ENCODE data around the gene LIAS. TPM values are rescaled to one million over a fixed set of nuclear protein-coding genes. Genes with fewer than 3 reads are reported as not detected.
A peak's percentile ranks its signal among the peaks of the same experiment; 100 is the strongest.

Gene LIAS
- total and polyA plus RNA-seq, 2 of the 13 experiments (the other 11 are each of a cell fraction or from before 2014, with no cell fraction given) = 16.0 to 16.6 TPM

DNA sequence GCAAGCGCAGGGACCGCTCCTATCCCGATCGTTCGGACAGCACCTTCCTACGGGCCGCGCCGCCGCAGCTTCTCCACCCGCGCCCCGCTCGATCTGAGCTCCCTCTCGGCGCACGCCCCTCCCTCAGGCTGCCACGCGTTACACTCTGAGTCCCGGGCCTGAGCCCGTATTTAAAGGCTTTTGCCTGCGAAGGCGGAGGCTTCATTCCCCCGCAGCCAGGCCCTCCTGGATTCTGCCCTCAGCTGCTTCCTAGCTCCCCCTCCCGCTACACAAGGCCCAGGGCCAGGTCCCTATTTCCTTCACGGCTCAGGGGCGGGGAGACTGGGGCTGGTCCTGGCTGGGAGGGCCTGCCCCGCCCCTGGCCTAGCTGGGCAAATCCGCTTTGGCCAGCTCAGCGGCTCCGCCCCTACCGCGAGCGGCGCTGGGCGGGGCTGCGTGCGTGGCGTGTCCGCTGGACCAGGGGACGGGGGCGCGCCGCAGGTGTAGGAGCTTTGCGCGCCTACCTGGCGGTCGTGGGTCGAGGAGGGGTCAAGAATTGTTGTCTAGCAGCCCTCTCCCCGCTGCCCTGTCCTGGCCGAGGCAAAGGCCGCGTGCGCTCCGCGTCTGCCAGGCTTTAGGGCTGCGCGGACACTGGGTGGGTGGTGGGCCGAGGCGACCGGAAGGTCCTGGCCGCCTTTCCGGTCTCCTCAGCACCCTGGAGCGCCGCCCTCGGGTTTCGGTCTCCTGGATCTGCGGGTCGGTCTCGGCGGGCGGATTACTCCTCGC is 68.6 kb downstream of the LIAS start, which contains the start of gene UGDH (continued):
- TF ChIP-seq, protein P1, sequence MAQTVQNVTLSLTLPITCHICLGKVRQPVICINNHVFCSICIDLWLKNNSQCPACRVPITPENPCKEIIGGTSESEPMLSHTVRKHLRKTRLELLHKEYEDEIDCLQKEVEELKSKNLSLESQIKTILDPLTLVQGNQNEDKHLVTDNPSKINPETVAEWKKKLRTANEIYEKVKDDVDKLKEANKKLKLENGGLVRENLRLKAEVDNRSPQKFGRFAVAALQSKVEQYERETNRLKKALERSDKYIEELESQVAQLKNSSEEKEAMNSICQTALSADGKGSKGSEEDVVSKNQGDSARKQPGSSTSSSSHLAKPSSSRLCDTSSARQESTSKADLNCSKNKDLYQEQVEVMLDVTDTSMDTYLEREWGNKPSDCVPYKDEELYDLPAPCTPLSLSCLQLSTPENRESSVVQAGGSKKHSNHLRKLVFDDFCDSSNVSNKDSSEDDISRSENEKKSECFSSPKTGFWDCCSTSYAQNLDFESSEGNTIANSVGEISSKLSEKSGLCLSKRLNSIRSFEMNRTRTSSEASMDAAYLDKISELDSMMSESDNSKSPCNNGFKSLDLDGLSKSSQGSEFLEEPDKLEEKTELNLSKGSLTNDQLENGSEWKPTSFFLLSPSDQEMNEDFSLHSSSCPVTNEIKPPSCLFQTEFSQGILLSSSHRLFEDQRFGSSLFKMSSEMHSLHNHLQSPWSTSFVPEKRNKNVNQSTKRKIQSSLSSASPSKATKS (CRISPR knock-in tag; IDR thresholded peaks at IDR 0.05) = peak; percentile 88
- TF ChIP-seq MIER2 (CRISPR knock-in tag; IDR thresholded peaks at IDR 0.05) (peak; percentile 73), ZNF788 (CRISPR knock-in tag; IDR thresholded peaks at IDR 0.05; ENCODE audit: borderline replicate concordance) (peak; percentile 82; the same call in 1 of the 2 replicates), REL (CRISPR knock-in tag; conservative IDR thresholded peaks at IDR 0.05) (peak; percentile 93), HOXA7 (CRISPR knock-in tag; IDR thresholded peaks at IDR 0.05) (no peak), POLR2AphosphoS2 (IDR thresholded peaks at IDR 0.05; ENCODE audit: low read depth, low read length) (peak; percentile 95), ZNF331 (CRISPR knock-in tag; IDR thresholded peaks at IDR 0.05) (peak; percentile 93), ZNF773 (CRISPR knock-in tag; IDR thresholded peaks at IDR 0.05; ENCODE audit: borderline replicate concordance) (peak; percentile 61; the same call in 1 of the 2 replicates), ZNF616 (CRISPR knock-in tag; IDR thresholded peaks at IDR 0.05; ENCODE audit: low read depth) (peak; percentile 55; the same call in 1 of the 2 replicates), ZFP62 (CRISPR knock-in tag; IDR thresholded peaks at IDR 0.05) (no peak), ZNF329 (CRISPR knock-in tag; IDR thresholded peaks at IDR 0.05; ENCODE audit: low read depth) (peak; percentile 78), ZFP36L1 (CRISPR knock-in tag; IDR thresholded peaks at IDR 0.05) (0 out of 2 replicates have a peak, but pooled peaks have one; percentile 15), ARNT2 (CRISPR knock-in tag; IDR thresholded peaks at IDR 0.05; ENCODE audit: low read depth) (peak; percentile 96), RFXAP (CRISPR knock-in tag; IDR thresholded peaks at IDR 0.05; ENCODE audit: borderline replicate concordance) (peak; percentile 62; the same call in 1 of the 2 replicates), KDM6A (CRISPR knock-in tag; IDR thresholded peaks at IDR 0.05; ENCODE audit: low read depth) (no peak)
- TF ChIP-seq, protein P2, sequence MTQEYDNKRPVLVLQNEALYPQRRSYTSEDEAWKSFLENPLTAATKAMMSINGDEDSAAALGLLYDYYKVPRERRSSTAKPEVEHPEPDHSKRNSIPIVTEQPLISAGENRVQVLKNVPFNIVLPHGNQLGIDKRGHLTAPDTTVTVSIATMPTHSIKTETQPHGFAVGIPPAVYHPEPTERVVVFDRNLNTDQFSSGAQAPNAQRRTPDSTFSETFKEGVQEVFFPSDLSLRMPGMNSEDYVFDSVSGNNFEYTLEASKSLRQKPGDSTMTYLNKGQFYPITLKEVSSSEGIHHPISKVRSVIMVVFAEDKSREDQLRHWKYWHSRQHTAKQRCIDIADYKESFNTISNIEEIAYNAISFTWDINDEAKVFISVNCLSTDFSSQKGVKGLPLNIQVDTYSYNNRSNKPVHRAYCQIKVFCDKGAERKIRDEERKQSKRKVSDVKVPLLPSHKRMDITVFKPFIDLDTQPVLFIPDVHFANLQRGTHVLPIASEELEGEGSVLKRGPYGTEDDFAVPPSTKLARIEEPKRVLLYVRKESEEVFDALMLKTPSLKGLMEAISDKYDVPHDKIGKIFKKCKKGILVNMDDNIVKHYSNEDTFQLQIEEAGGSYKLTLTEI (CRISPR knock-in tag; conservative IDR thresholded peaks at IDR 0.05) = no peak
- TF ChIP-seq, protein P3, sequence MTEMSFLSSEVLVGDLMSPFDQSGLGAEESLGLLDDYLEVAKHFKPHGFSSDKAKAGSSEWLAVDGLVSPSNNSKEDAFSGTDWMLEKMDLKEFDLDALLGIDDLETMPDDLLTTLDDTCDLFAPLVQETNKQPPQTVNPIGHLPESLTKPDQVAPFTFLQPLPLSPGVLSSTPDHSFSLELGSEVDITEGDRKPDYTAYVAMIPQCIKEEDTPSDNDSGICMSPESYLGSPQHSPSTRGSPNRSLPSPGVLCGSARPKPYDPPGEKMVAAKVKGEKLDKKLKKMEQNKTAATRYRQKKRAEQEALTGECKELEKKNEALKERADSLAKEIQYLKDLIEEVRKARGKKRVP (CRISPR knock-in tag; IDR thresholded peaks at IDR 0.05) = peak in 1 of 2 experiments; percentile 73; a peak in 2 of 4 replicates
- TF ChIP-seq, protein P4, sequence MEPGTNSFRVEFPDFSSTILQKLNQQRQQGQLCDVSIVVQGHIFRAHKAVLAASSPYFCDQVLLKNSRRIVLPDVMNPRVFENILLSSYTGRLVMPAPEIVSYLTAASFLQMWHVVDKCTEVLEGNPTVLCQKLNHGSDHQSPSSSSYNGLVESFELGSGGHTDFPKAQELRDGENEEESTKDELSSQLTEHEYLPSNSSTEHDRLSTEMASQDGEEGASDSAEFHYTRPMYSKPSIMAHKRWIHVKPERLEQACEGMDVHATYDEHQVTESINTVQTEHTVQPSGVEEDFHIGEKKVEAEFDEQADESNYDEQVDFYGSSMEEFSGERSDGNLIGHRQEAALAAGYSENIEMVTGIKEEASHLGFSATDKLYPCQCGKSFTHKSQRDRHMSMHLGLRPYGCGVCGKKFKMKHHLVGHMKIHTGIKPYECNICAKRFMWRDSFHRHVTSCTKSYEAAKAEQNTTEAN (CRISPR knock-in tag; conservative IDR thresholded peaks at IDR 0.05) = 0 out of 2 replicates have a peak, but pooled peaks have one; percentile 9
- TF ChIP-seq, protein P5, sequence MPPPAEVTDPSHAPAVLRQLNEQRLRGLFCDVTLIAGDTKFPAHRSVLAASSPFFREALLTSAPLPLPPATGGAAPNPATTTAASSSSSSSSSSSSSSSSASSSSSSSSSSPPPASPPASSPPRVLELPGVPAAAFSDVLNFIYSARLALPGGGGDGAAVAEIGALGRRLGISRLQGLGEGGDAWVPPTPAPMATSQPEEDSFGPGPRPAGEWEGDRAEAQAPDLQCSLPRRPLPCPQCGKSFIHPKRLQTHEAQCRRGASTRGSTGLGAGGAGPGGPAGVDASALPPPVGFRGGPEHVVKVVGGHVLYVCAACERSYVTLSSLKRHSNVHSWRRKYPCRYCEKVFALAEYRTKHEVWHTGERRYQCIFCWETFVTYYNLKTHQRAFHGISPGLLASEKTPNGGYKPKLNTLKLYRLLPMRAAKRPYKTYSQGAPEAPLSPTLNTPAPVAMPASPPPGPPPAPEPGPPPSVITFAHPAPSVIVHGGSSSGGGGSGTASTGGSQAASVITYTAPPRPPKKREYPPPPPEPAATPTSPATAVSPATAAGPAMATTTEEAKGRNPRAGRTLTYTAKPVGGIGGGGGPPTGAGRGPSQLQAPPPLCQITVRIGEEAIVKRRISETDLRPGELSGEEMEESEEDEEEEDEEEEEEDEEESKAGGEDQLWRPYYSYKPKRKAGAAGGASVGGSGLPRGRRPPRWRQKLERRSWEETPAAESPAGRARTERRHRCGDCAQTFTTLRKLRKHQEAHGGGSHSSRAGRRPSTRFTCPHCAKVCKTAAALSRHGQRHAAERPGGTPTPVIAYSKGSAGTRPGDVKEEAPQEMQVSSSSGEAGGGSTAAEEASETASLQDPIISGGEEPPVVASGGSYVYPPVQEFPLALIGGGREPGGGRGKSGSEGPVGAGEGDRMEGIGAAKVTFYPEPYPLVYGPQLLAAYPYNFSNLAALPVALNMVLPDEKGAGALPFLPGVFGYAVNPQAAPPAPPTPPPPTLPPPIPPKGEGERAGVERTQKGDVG (CRISPR knock-in tag; IDR thresholded peaks at IDR 0.05; ENCODE audit: borderline replicate concordance) = peak; percentile 62; the same call in 1 of the 2 replicates

Data from HepG2 (cell line).